HepG2 (cell line): Measurements from ENCODE around the gene CNOT2. TPM values are rescaled to one million over a fixed set of nuclear protein-coding genes. Genes with fewer than 3 reads are reported as not detected.
A peak's percentile ranks its signal among the peaks of the same experiment; 100 is the strongest.

Source experiments
- ATM ChIP-seq: fragments of 450-650 bp; IDR thresholded peaks from 2 replicates; pipeline ENCODE4 v1.7.1; 2017; ENCODE audit warnings: mild to moderate bottlenecking, borderline replicate concordance
- BORCS8-MEF2B ChIP-seq: sonication (generic); formaldehyde crosslinking; IDR thresholded peaks from 2 replicates; pipeline ENCODE4 v1.8.0; 2022; ENCODE audit warnings: mild to moderate bottlenecking, missing genetic modification reagents
- BRF2 ChIP-seq: sonication (generic); formaldehyde crosslinking; IDR thresholded peaks from 2 replicates; pipeline ENCODE4 v1.8.1; 2022; ENCODE audit warnings: mild to moderate bottlenecking, missing genetic modification reagents
- CC2D1A ChIP-seq: sonication (generic); formaldehyde crosslinking; IDR thresholded peaks from 2 replicates; pipeline ENCODE4 v1.8.1; 2023; ENCODE audit warnings: mild to moderate bottlenecking, missing genetic modification reagents
- CERS6 ChIP-seq: sonication (generic); formaldehyde crosslinking; IDR thresholded peaks from 2 replicates; pipeline ENCODE4 v1.5.0; 2020; ENCODE audit warnings: missing genetic modification reagents
- ELF1 ChIP-seq: sonication (generic); formaldehyde crosslinking; IDR thresholded peaks from 2 replicates; pipeline ENCODE4 v1.4.0; 2020; ENCODE audit warnings: missing genetic modification reagents
- GABPB1 ChIP-seq: IDR thresholded peaks from 2 replicates; pipeline ENCODE4 v1.6.1; 2016; ENCODE audit warnings: mild to moderate bottlenecking, missing genetic modification reagents, moderate library complexity, missing compliant biosample characterization
- HIVEP1 ChIP-seq: sonication (generic); formaldehyde crosslinking; IDR thresholded peaks from 2 replicates; pipeline ENCODE4 v1.4.0; 2020; ENCODE audit warnings: mild to moderate bottlenecking, missing genetic modification reagents
- HMG20B ChIP-seq: conservative IDR thresholded peaks from 2 replicates; pipeline ENCODE4 v1.6.1; 2016; ENCODE audit warnings: missing genetic modification reagents, missing compliant biosample characterization
- MLX ChIP-seq: IDR thresholded peaks from 2 replicates; pipeline ENCODE4 v1.6.1; 2016
- NFE2 ChIP-seq: sonication (generic); formaldehyde crosslinking; IDR thresholded peaks from 2 replicates; pipeline ENCODE4 v1.4.0; 2020; ENCODE audit warnings: missing genetic modification reagents
- NFYB ChIP-seq: sonication (generic); formaldehyde crosslinking; IDR thresholded peaks from 2 replicates; pipeline ENCODE4 v1.4.0; 2020; ENCODE audit warnings: missing genetic modification reagents
- TCF7L2 ChIP-seq: IDR thresholded peaks from 2 replicates; pipeline ENCODE4 v1.6.1; 2011; ENCODE audit warnings: mild to moderate bottlenecking, low read depth, low read length, moderate library complexity
- ZBTB7B ChIP-seq: sonication (generic); formaldehyde crosslinking; IDR thresholded peaks from 2 replicates; pipeline ENCODE4 v1.4.0; 2020; ENCODE audit warnings: missing genetic modification reagents
- ZNF207 ChIP-seq: fragments of 450-650 bp; IDR thresholded peaks from 2 replicates; pipeline ENCODE4 v1.6.1; 2016; ENCODE audit warnings: antibody characterized with exemption, borderline replicate concordance
- ZNF274 ChIP-seq: sonication (generic); formaldehyde crosslinking; IDR thresholded peaks from 2 replicates; pipeline ENCODE4 v1.5.1; 2020; ENCODE audit warnings: mild to moderate bottlenecking, missing genetic modification reagents
- ZNF557 ChIP-seq: sonication (generic); formaldehyde crosslinking; IDR thresholded peaks from 2 replicates; pipeline ENCODE4 v1.4.0; 2020; ENCODE audit warnings: missing genetic modification reagents
- ZNF569 ChIP-seq: sonication (generic); formaldehyde crosslinking; IDR thresholded peaks from 2 replicates; pipeline ENCODE4 v1.5.0; 2020; ENCODE audit warnings: mild to moderate bottlenecking, missing genetic modification reagents, moderate library complexity, borderline replicate concordance
- ZNF609 ChIP-seq: sonication (generic); formaldehyde crosslinking; IDR thresholded peaks from 2 replicates; pipeline ENCODE4 v1.4.0; 2020; ENCODE audit warnings: mild to moderate bottlenecking, missing genetic modification reagents, borderline replicate concordance
- ZNF691 ChIP-seq: sonication (generic); formaldehyde crosslinking; IDR thresholded peaks from 2 replicates; pipeline ENCODE4 v1.4.0; 2020; ENCODE audit warnings: missing genetic modification reagents, low read depth, mild to moderate bottlenecking, borderline replicate concordance
- polyA plus RNA-seq, 8 experiments: library from polyadenylated mRNA; depleted of rRNA in 3 of 8; stranded (reverse) in 7 of 8; unstranded in 1 of 8; fragments of >200 nt; fragmentation: Illumina TruSeq in 4 of 8; extraction: Trizol in 4 of 8; gene quantifications; 2 replicates each; pipeline versions ENCODE4 v1.2.1 to v1.2.3, GENCODE V29; 2011 to 2016; ENCODE audit warnings: low read depth in 4 of 8, missing spikeins in 1 of 8, mixed read lengths in 1 of 8; ENCODE audit not compliant: insufficient read depth in 1 of 8
- total RNA-seq, 5 experiments: library from RNA; depleted of rRNA; stranded (reverse); fragments of >200 nt; fragmentation: Illumina TruSeq; extraction: Trizol; gene quantifications; 2 replicates each; pipeline ENCODE4 v1.2.3, GENCODE V29; 2016; ENCODE audit warnings: low read depth in 1 of 5

The CNOT2 gene
- total and polyA plus RNA-seq, 2 of the 13 experiments (the other 11 are each of a cell fraction or from before 2014, with no cell fraction given), result 54.5 to 76.6 TPM

- TF ChIP-seq GABPB1 (CRISPR knock-in tag), result peak; percentile 92
- TF ChIP-seq ZNF207, result no peak
- TF ChIP-seq ATM, result no peak
- 0 out of 2 replicates have a peak, but pooled peaks have one; percentile 3 for TF ChIP-seq ZNF569 (CRISPR knock-in tag)
- peak; percentile 81; the same call in 1 of the 2 replicates for TF ChIP-seq BORCS8-MEF2B (CRISPR knock-in tag)
- peak; percentile 54; the same call in 1 of the 2 replicates for TF ChIP-seq ZBTB7B (CRISPR knock-in tag)
- no peak for TF ChIP-seq CERS6
- TF ChIP-seq ZNF274, result no peak; the same call in 1 of the 2 replicates
- TF ChIP-seq TCF7L2, result no peak
- no peak; the same call in 1 of the 2 replicates for TF ChIP-seq ZNF691 (CRISPR knock-in tag)
- peak; percentile 80 for TF ChIP-seq ELF1 (CRISPR knock-in tag)
- TF ChIP-seq HIVEP1 (CRISPR knock-in tag), result no peak
- no peak; the same call in 1 of the 2 replicates for TF ChIP-seq ZNF557 (CRISPR knock-in tag)
- TF ChIP-seq NFYB (CRISPR knock-in tag), result no peak; the same call in 1 of the 2 replicates
- TF ChIP-seq ZNF609 (CRISPR knock-in tag), result peak; percentile 27; the same call in 1 of the 2 replicates
- no peak for TF ChIP-seq HMG20B (CRISPR knock-in tag)
- TF ChIP-seq MLX (CRISPR knock-in tag), result no peak
- TF ChIP-seq NFE2 (CRISPR knock-in tag), result no peak
- TF ChIP-seq BRF2 (CRISPR knock-in tag), result no peak
- TF ChIP-seq CC2D1A (CRISPR knock-in tag), result no peak
Observed at GRCh38 chr12:70242695-70243509, at the start of gene CNOT2 (continued).
